HG03571 (cell line): Measurements from ENCODE around the gene FXYD2.
A peak's percentile ranks its signal among the peaks of the same experiment; 100 is the strongest.
"Not testable (repeated sequence)": the region's sequence is repeated elsewhere in the genome, so short reads cannot be mapped to it uniquely, and the experiment has no call there.

Experiments
- ATAC-seq: cut with Tn5 transposase; IDR thresholded peaks from one replicate; pipeline ENCODE4 v1.9.1; 2021; ENCODE audit not compliant: unreplicated experiment

FXYD2 gene

GRCh38 chr11:117822074-117823033 lies 2.2 kb downstream of the FXYD2 start:
- ATAC-seq: no peak

- no peak for ATAC-seq
Observed at GRCh38 chr11:117821431-117821830, 3.1 kb downstream of the FXYD2 start.

- no peak for ATAC-seq
Observed at GRCh38 chr11:117820516-117820915, 4.0 kb downstream of the FXYD2 start.

- no peak for ATAC-seq
Observed at GRCh38 chr11:117820071-117820470, 4.5 kb downstream of the FXYD2 start.

- no peak for ATAC-seq
Observed at GRCh38 chr11:117819096-117820040, 5.2 kb downstream of the FXYD2 start.

GRCh38 chr11:117818041-117818873 lies 6.3 kb downstream of the FXYD2 start:
- no peak for ATAC-seq

GRCh38 chr11:117817368-117818040 lies 7.0 kb downstream of the FXYD2 start:
- no peak for ATAC-seq

- no peak for ATAC-seq
Observed at GRCh38 chr11:117816846-117817367, 7.6 kb downstream of the FXYD2 start.

GRCh38 chr11:117816151-117816741 lies 8.3 kb downstream of the FXYD2 start:
- ATAC-seq: no peak

GRCh38 chr11:117815262-117815803 lies 9.2 kb downstream of the FXYD2 start:
- peak; percentile 65 for ATAC-seq

GRCh38 chr11:117814766-117815261 lies 9.7 kb downstream of the FXYD2 start:
- ATAC-seq: peak; percentile 39

- ATAC-seq: peak; percentile 5
Observed at GRCh38 chr11:117814204-117814765, 10.3 kb downstream of the FXYD2 start.

- ATAC-seq: not testable (repeated sequence)
Observed at GRCh38 chr11:117810056-117810451, 14.5 kb downstream of the FXYD2 start.

GRCh38 chr11:117809236-117810055 lies 15.1 kb downstream of the FXYD2 start:
- no peak for ATAC-seq

- ATAC-seq: no peak
Observed at GRCh38 chr11:117808784-117809183, 15.8 kb downstream of the FXYD2 start.

- ATAC-seq: no peak
Observed at GRCh38 chr11:117807482-117808327, 16.8 kb downstream of the FXYD2 start.

- no peak for ATAC-seq
Observed at GRCh38 chr11:117806846-117807245, 17.7 kb downstream of the FXYD2 start.
